HT1080 (cell line): ENCODE measurements around the gene SPEN. TPM values are rescaled to one million over a fixed set of nuclear protein-coding genes. Genes with fewer than 3 reads are reported as not detected.

Experiments used
- DNase-seq: peaks from one replicate; pipeline ENCODE4 v3.0.0-alpha.2; 2015; ENCODE audit warnings: low read depth
- total RNA-seq: library from RNA; depleted of rRNA; stranded (reverse); fragments of >200 nt; shearing (Covaris generic); gene quantifications from 2 replicates; pipeline ENCODE4 v1.2.3, GENCODE V29; 2014

The SPEN gene
- total RNA-seq, 1 experiment from 2014 or later, result 15.3 TPM

DNA sequence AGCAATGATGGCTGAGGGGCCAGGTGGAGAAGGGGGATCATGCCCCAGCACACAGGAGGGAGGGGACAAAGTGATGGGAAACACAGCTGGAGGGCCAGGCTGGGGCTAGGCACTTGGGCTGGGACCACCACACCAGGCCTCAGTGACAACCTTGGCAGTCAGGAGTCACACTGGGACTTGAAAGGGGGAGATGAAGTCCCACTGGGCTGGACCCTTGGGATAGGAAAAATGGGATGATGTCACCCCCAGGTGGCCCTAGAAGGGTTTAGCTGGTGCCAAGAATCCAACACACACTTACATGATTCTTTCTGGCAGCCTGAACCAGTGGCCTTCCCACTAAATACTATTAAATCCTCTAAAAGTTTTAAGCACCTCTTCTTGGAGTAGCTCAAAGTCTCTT is 111.3 kb downstream of the SPEN start:
- no peak for DNase-seq

DNA sequence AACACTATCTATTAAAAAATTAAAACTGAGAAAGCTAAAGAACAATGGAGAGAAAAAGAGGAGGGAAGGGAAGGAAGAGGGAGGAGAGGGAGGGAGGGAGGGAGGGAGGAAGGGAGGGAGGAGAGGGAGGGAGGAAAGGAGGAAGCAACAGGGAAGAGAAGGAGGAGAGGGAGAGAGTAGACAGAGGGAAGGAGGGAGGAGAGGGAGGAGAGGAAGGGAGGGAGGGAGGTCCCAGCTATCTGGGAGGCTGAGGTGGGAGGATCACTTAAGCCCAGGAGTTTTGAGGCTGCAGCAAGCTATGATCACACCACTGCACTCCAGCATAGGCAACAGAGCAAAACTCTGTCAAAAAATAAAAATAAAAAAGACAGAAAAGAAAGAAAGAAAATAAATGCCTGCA is 111.9 kb downstream of the SPEN start:
- DNase-seq, result no peak

DNA sequence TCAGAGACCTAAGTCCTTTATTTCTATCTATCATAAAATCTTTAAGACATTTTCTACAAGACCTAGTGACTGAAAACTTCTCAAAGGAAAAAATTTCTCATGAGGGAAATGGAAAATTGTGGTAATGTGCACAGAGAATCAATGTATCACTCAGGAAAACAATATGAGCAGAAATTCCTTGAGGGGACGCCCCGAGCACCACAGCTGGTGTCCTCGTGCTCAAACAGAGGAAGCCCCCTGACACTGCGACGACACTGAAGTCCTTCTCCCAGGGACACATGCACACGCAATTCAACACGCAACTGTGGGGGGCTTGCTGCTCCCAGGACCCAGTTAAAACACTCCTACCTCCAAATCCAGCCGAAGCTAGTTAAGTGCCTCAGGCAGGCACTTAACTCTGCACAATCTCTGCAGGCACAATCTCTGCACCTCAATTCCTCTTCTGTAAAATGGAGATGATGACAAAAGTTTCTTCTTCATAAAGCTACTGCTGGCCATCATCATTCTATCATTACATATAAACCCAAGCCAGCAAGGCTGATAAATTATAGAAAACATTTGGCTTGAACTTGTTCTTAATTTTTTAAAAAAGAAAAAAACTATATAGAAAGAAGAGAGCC is 112.4 kb downstream of the SPEN start:
- no peak for DNase-seq

DNA sequence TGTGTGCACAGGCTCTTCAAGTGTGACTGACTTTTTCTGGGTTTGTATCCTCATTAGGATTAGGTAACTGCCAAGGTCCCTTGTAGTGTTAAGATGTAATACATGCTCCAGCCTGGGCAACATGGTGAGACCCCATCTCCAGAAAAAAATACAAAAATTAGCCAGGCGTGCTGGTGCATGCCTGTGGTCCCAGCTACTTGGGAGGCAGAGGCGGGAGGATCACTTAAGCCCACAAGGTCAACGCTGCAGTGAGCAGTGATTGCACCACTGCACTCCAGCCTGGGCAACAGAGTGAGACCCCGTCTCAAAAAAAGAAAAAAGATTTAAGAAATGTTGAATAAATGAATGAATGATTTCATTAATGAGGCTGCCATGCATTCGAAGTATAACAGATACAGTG is 113.3 kb downstream of the SPEN start:
- no peak for DNase-seq

DNA sequence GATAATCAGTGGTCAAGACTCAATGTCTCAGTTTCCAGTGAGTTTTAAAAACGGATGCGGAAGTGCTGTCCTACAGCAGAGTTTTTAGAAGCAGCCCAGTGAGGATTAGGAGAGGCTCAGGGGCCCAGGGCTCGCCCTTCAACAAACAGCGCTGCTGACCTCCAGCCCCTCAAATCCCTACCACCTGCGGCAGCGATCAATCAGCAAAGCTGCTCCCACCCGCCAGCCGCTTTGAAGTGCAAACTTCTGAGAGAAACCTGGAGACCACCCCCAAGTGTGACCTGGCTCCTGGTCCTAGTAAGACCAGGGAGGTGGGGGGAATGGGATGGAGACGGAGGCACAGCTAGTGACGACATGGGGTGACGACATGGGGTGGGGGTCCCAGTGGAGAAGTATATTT is 114.0 kb downstream of the SPEN start:
- DNase-seq, result no peak

DNA sequence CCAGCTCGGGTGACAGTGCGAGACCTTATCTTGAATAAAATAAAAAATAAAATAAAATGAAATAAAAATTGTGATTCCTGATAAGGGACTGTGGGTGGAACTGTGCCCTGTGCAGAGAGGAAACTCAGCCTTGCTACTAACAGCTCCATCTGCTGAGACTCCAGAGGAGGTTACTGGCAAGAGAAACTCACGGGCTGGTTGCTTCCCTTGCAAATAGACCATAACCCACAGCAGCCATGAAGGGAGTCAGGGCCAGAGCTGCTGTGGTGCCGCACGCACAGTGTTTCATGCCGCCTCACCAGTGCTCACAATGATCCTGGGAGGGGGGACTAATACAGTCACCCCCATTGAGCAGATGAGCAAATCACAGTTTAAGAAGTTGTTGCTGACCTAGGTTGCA is 114.7 kb downstream of the SPEN start:
- DNase-seq, result no peak

DNA sequence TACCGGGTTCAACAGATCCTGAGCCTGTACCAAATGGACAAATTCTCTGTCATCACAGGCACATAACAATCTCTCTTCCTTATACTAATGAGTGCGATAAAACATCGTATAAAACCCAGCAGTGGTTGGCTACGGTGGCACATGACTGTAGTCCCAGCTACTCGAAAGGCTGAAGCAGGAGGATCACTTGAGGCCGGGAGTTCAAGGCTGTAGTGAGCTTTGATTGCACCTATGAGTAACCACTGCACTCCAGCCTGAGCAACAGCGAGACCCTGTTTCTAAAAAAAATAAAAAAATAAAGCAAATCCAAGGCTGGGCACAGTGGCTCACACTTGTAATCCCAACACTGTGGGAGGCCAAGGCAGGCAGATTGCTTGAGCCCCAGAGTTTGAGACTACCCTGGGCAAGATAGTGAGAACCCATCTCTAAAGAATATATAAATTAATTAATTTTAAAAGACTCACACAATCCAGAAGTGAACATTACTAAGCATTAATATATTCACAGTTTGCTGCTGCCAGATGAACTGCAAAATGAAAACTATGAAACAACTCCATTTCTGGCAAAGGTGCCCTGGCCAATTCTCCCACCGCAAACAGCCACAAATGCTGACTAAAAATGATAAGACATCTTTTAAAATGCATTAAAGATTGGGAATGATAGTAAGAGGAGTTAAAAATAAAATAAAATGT is 115.3 kb downstream of the SPEN start:
- no peak for DNase-seq

DNA sequence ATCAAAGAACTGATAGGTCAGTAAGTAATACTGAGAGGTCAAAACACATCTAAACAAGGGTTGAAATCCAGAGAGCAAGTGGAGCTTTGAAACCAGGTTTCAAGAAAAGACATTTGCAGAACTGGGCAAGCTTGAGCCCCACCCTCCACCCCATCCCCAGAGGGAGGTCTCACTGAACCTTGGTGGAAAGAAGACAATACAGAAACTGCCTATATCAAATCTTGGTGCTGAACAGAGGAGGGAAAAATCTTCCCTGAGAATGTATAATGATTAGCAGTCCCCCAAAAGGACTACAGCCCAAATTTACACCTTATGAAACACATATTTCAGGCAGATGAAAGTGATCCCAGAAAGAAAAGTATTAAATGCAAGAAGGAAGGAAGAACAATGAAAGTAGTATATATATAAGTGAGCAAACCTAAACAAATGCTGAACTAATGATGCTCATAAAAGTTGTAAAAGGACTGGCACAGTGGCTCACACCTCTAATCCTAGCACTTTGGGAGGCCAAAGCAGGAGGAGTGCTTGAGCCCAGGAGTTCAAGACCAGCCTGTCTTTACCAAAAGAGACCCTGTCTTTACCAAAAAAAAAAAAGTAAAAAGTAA is 116.0 kb downstream of the SPEN start:
- DNase-seq, result no peak

DNA sequence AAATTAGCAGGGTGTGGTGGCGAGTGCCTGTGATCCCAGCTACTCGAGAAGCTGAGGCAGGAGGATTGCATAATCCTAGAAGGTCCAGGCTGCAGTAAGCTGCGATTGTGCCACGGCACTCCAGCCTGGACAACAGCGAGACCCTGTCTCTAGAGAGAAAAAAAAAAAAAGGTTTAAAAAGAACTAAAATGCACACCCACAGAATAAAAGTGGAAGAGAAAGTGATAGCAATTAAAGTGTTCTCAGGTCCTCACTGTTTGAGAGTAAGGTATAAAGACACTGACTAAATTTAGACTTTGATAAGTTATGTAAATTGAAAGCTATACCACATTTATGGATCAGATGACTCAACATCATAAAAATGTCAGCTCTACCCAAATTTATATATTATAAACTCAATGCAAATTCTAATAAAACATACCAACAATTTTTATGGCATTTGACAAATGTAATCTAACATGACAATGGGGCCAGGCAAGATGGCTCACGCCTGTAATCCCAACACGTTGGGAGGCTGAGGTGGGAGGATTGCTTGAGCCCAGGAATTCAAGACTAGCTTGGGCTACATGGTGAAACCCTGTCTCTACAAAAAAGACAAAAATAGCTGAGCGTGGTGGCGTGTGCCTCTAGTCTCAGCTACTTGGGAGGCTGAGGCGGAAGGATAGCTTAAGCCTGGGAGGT is 116.6 kb downstream of the SPEN start:
- no peak for DNase-seq

DNA sequence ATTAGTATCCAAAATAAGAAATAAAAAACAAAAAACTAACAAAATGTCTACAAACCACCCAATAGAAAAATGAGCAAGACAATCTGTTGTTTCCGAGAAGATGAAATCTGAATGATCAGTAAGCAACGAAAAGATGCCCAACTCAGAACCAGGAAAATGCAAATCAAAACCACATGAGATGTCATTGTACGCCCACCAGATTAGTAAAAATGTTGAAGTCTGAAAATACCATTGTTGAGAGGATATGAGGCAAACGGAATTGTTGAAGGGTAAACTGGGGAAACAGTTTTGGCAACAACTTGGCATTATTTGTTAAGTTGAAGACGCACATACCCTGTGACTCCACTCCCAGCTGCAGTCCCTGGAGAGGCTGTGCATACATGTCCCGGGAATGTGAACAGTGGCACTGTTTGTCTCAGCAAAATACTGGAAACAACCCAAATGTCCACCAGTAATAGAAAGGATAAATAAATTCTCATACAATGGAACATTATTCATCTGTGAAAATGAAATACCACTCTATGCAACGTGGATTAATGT is 117.8 kb downstream of the SPEN start:
- DNase-seq, result no peak

DNA sequence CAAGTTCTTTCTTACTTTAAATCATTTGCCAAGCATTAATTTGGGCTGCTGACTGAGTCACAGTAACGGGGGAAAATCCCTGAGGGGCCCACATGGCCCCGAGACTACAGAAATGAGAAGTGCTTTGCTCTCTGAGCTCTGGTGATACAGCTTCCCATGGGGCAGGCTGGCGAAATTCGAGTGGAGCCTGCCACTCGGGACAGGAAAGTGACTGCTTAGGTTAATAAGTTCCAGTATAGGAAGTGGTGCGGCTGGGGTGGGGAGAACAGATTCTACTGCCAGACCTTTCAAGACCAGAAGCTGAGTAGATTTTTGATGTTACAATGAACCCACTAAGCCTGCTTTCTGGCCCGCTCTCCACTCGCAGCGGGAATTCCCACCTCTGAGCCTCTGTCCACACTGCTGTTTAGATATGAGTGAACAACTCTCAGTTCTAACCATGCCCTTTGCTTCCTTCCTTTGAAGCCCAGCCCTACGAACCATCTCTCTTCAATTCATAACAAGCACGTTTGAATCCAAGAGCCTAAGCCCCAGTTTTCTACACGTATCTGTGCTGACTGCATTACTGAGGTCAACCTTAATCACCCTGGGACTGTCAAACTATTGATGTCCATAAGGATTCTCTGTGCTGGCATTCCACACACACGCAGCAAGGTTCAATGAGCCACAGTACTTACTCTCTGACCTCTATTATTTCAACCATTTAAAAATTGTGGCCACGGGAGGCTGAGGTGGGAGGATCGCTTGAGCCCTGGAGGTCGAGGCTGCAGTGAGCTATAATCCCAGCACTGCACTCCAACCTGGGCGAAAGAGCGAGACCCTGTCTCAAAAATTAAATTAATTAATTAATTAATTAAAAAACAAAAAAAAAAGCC is 118.8 kb downstream of the SPEN start:
- DNase-seq, result no peak

DNA sequence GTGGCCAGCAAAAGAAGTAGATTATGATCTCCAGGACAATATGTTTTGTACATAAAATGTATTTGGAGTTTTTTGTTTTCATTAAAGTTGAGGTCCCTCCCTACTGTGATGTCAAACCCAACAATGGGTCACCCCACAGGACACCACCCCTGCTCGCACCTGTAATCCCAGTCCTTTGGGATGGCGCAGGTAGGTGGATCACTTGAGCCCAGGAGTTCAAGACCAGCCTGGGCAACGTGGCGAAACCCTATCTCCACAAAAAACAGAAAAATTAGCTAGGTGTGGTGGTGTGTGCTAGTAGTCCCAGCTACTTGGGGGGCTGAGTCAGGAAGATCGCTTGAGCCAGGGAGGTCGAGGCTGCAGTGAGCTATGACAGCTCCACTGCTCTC is 119.4 kb downstream of the SPEN start:
- DNase-seq, result no peak

DNA sequence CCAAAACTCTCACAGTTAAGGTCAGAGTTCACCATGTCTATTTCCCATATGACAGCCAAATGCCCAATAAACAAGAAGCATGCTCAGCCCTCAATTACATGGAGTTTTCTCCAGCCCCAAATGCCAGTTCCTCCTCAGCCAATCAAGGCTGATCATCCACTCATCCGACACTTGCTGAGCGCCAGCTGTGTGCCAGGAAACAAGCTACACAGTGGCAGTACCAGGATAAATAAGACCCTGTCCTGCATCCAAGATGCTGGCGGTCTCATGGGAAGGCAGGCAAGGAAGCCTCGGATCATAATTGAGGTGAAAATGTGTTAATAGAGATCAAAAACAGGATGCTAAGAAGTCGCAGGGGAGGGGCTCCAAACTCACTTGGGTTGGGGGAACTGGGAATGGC is 120.7 kb downstream of the SPEN start:
- DNase-seq, result no peak

DNA sequence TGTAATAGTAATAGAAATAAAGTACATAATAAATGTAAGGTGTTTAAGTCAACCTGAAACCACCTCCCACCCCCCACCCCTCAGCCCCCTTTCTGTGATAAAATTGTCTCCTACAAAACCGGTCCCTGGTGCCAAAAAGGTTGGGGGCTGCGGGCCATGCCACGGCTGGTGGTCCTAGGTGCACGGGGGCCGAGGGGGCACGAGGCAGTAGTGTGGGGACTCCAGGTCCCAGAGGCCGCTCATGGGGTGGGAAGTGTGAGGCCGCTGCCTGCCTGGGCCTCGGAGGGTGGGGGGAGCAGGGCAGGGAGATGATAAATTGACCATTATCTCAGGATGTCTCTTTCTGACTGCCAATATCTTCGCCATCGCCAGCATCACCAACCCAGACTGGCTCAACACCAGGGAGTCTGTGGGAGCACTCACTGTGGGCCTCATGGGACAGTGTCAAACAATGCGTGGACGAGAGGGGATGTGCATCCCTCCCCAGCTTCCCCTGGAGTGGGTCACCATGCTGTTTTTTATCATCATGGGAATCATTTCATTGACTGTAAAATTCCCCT is 121.9 kb downstream of the SPEN start:
- no peak for DNase-seq

DNA sequence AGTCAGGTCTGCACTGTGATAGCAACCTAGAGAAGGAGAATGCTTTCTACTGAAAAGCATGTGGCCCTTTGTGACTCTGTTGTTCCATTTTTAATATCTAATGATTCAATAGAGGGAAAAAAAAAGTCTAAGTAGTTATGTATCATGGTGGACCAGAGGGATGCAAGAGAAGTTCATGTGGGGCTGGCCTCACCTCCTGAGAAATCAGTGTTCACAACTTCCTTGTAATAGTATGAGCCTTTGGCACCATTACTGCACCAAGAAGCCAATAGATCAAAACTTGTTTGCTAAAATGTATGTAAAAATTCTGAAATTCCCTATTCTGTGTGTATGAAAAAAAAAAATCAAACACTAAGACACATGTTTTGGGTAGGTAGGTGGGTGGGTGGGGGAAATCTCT is 123.4 kb downstream of the SPEN start:
- no peak for DNase-seq

DNA sequence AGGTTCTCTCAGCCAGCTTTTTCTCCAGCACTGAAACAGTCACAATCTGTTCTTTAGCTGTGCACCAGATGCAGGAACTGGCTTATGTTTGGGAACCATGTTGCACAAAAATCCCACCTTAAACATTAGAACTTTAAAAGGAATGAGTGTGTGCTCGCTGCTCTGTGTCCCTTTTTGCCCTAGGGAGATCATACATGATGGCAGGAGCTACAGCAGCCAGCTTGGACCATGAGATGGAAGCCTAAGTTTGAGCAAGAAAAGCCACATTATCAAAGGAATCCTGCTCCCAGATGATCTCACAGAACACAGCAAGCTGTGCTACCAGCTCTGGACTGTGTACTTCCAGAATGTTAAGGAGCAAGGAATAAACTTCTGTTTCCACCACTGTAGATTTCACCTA is 124.9 kb downstream of the SPEN start:
- no peak for DNase-seq

DNA sequence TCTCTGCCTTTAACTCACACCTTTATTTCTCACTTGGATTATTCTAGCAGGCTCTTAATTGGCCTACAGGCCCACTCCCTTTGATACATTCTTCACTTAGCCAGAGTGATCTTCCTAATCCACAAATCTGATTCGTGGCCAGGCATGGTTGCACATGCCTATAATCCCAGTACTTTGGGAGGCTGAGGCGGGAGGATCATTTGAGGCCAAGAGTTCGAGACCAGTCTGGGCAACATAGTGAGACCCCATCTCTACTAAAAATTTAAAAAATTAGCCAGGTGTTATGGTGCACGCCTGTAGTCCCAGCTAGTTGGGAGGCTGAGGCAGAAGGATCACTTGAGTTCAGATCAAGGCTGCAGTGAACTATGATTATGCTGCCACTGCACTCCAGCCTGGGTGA is 126.3 kb downstream of the SPEN start:
- no peak for DNase-seq

DNA sequence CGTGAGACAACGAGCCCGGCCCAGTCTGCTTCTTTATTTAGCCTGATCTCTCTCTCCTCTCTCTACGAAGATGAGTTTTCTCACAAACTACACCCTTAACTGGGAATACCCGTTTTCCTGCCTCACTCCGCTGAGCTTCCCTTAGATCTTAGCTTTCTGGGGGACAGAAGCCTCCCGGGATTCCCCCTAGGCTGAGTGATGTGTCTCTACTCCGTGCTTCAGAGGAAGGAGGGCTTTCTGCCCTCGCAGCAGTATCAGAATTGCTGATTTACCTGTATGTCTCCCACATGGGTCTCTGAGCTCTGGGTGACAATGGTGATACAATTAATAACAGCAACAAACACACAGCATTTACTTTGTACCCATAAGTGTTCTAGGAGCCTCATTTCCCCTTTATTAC is 127.3 kb downstream of the SPEN start:
- no peak for DNase-seq

DNA sequence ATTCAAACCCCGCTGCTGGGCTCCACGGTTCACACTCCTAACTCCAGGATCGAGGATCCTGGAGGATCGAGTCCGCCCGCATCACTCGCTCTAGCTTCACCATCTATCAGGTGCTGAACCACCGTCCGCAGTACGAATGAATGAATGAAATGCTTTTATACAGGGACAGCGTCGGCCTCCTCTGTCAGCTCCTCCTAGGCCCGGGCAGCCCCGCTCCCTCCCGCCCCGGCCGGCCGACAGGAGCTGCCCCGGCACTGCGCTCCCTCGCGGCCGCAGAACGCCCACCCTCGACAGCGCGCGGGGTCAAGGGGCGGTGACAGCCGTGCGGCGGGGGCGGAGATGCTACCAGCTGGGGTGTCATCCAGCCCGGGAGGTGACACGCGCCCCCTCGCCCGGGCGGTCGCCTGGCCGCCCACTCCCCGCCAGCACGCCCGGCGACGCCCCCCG is 127.9 kb downstream of the SPEN start:
- peak; percentile 56 for DNase-seq

DNA sequence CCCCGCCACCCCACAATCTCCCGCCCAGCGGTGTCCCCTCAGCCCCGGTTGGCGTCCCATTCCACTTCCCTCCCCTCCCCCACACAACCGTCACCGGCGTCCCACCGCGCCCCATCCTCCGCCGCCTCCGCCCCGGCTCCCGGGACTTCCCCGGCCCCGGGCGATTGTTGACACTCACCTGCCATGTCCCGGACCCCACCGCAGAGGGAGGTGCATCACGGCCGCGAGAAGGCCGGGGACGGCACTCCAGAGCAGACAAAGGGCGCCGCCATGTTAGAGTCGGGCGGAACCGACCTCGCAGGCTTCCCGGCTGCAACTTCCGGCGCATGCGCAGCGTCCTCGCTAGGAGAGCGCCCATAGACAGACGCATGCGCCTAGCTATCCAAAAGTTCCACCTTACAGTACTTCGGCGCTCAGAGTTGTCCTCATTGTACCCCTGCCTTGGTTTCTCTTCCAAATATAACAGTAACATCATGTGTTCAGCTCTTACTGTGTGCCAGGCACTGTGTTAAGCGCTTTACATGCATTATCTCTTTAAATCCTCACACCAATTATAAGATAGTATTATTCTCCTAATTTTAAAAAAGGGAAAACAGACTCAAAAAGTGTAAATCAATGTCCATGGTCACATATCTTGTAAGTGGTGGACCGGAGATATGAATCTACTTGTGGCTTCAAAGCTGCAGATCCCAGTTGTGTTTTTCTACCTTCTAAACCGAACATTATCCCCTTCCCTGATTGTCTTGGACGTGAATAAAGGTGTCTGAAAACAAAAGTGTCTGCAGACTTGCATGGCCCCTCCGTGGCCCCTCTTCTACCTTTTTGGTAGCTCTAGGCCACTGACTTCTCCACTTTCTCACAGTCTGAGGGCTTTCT is 128.5 kb downstream of the SPEN start, which contains the start of gene ZBTB17:
ZBTB17 (minus strand) TSS at position 297 of the 876 bp plus-strand sequence. CDS start 27,606 bp downstream, outside the sequence.
- DNase-seq, result peak; percentile 87
